ENCODE data around the gene SMPDL3A. TPM values are rescaled to one million over a fixed set of nuclear protein-coding genes. Genes with fewer than 3 reads are reported as not detected.

SMPDL3A gene
- total RNA-seq, 1 donor from 2014 or later: 1.5 TPM

GRCh38 chr6:122817766-122818165, 28.7 kb downstream of the SMPDL3A start:
- H3K4me3 Mint-ChIP-seq: no peak overlapping the region
- no peaks in the 10 kb centered on the region for H3K27me3 Mint-ChIP-seq
- H3K9me3 Mint-ChIP-seq: no peaks in the 10 kb centered on the region
- POLR2A ChIA-PET: no interaction called here
- no peak overlapping the region for H3K27ac Mint-ChIP-seq
- DNase-seq (no peak), ATAC-seq (ENCODE audit: low read depth) (no peak)
- no peaks in the 10 kb centered on the region for H3K36me3 Mint-ChIP-seq (ENCODE audit: low read depth)
- intact Hi-C loops (cut with micrococcal nuclease): no loop called here
- H3K4me1 Mint-ChIP-seq: no peaks in the 10 kb centered on the region
- CTCF ChIA-PET: no interaction called here
- TF ChIP-seq, protein P1, sequence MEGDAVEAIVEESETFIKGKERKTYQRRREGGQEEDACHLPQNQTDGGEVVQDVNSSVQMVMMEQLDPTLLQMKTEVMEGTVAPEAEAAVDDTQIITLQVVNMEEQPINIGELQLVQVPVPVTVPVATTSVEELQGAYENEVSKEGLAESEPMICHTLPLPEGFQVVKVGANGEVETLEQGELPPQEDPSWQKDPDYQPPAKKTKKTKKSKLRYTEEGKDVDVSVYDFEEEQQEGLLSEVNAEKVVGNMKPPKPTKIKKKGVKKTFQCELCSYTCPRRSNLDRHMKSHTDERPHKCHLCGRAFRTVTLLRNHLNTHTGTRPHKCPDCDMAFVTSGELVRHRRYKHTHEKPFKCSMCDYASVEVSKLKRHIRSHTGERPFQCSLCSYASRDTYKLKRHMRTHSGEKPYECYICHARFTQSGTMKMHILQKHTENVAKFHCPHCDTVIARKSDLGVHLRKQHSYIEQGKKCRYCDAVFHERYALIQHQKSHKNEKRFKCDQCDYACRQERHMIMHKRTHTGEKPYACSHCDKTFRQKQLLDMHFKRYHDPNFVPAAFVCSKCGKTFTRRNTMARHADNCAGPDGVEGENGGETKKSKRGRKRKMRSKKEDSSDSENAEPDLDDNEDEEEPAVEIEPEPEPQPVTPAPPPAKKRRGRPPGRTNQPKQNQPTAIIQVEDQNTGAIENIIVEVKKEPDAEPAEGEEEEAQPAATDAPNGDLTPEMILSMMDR (IDR thresholded peaks at IDR 0.05): no peak

- no peaks in the 10 kb centered on the region for H3K4me1 Mint-ChIP-seq
- H3K4me3 Mint-ChIP-seq: no peak overlapping the region
- ATAC-seq (ENCODE audit: low read depth): no peak
- no peak for DNase-seq
- TF ChIP-seq, protein P1 (IDR thresholded peaks at IDR 0.05): no peak
- no peak overlapping the region for H3K27ac Mint-ChIP-seq
- H3K27me3 Mint-ChIP-seq: no peaks in the 10 kb centered on the region
- intact Hi-C loops (cut with micrococcal nuclease): no loop called here
- ChIA-PET POLR2A (no interaction called here), CTCF (no interaction called here)
- H3K36me3 Mint-ChIP-seq (ENCODE audit: low read depth): no peaks in the 10 kb centered on the region
- H3K9me3 Mint-ChIP-seq: no peaks in the 10 kb centered on the region
Observed at GRCh38 chr6:122818866-122819265, 29.8 kb downstream of the SMPDL3A start.

DNA sequence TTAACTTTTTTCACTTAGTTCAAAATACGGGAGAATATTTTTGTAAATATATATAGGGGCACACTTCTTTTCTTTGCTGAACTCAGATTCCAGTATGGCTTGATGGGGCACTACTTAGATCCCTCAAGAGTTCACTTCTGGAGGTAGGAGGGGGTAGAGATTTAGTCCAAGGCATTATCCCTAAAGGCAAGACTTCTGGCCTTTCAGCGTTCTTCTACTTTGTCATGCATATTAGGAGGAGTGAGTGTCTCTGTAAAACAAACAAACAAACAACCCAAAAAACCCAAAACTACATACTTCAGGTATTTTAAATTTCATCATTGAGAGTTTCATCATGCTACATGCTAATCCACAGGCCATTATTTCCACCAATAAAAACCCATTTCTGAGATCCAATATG, 32.0 kb downstream of the SMPDL3A start:
- Mint-ChIP-seq H3K9me3 (no peaks in the 10 kb centered on the region), H3K4me1 (no peaks in the 10 kb centered on the region), H3K36me3 (ENCODE audit: low read depth) (no peaks in the 10 kb centered on the region), H3K27me3 (no peaks in the 10 kb centered on the region), H3K4me3 (no peak overlapping the region), H3K27ac (no peak overlapping the region)
- TF ChIP-seq, protein P1 (IDR thresholded peaks at IDR 0.05): no peak
- ChIA-PET POLR2A (no interaction called here), CTCF (no interaction called here)
- intact Hi-C loops (cut with micrococcal nuclease): no loop called here
- ATAC-seq (ENCODE audit: low read depth): no peak
- no peak for DNase-seq

DNA sequence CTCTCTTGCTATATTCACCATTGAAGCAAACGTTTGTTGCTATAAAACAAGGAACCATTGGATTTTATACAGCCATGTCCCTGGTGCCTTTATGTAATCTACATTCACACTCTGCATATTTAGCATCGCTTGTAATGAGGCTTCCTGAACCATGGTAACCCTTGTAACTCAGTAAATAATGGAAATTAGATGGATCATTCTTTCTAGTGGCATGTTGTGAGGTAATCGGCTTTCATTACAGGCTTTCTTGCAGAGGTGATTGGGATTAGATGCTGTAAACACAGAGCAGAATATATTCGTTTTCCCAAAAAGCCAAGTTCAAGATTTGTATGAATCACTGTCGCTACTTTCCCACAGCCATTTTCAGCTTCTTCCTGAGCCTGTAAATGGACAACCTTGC, 36.1 kb downstream of the SMPDL3A start:
- no peak overlapping the region for H3K4me3 Mint-ChIP-seq
- TF ChIP-seq, protein P1 (IDR thresholded peaks at IDR 0.05): no peak
- no peaks in the 10 kb centered on the region for H3K9me3 Mint-ChIP-seq
- DNase-seq: no peak
- no peaks in the 10 kb centered on the region for H3K27me3 Mint-ChIP-seq
- H3K36me3 Mint-ChIP-seq (ENCODE audit: low read depth): no peaks in the 10 kb centered on the region
- ATAC-seq (ENCODE audit: low read depth): no peak
- POLR2A ChIA-PET: no interaction called here
- CTCF ChIA-PET: no interaction called here
- intact Hi-C loops (cut with micrococcal nuclease): no loop called here
- H3K27ac Mint-ChIP-seq: no peak overlapping the region
- no peaks in the 10 kb centered on the region for H3K4me1 Mint-ChIP-seq

DNA sequence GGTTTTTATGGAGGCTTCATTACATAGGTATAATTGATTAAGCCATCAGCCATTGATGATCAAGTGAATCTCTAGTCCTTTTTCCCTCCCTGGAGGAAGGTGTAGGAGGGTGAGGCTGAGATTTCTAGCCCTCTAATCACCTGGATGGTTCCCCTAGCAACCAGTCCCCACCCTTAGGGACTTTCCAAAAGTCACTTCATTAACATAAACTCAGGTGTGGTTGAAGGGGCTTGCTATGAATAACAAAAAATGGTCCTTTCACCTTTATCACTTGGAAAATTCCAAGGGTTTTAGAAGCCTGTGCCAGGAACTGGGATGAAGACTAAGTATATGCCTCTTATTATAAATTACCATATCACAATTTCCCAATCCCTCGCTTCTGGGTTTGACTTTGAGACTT, 40.4 kb downstream of the SMPDL3A start:
- no peaks in the 10 kb centered on the region for H3K36me3 Mint-ChIP-seq (ENCODE audit: low read depth)
- CTCF ChIA-PET: interaction anchor here (1.3 kb wide), 1 partner anchor 9 kb away, joined by 4 read pairs; no protein-coding TSS in a partner anchor
- H3K27me3 Mint-ChIP-seq: no peaks in the 10 kb centered on the region
- intact Hi-C loops (cut with micrococcal nuclease): no loop called here
- TF ChIP-seq, protein P1 (IDR thresholded peaks at IDR 0.05): no peak
- no peak for DNase-seq
- no peaks in the 10 kb centered on the region for H3K9me3 Mint-ChIP-seq
- H3K4me3 Mint-ChIP-seq: no peak overlapping the region
- H3K27ac Mint-ChIP-seq: no peak overlapping the region
- no peak for ATAC-seq (ENCODE audit: low read depth)
- no peaks in the 10 kb centered on the region for H3K4me1 Mint-ChIP-seq
- POLR2A ChIA-PET: no interaction called here
